HepG2 (cell line): Measurements from ENCODE around the gene CADM2. TPM values are rescaled to one million over a fixed set of nuclear protein-coding genes. Genes with fewer than 3 reads are reported as not detected.

Source experiments
- ATAC-seq: fragments of 200-7000 bp; cut with Tn5 transposase; 3 replicates; pipeline ENCODE4 v1.9.1; 2020; ENCODE audit warnings: mild to moderate bottlenecking, moderate library complexity
- Bru-seq: library from RNA; stranded (reverse); fragments of 400-500 nt; gene quantifications from one replicate; lab custom pipeline; 2021; lab: Mats Ljungman, UMichigan
- BruChase-seq, 2 experiments: library from RNA; stranded (reverse); fragments of 400-500 nt; gene quantifications; one replicate each; lab custom pipeline; 2021; lab: Mats Ljungman, UMichigan
- BruUV-seq: library from RNA; stranded (reverse); fragments of 400-500 nt; replicated peaks from 2 replicates; lab custom pipeline; 2021; lab: Mats Ljungman, UMichigan
- CTCF ChIA-PET: fragments of 300-600 bp; formaldehyde crosslinking; extraction: SDS; loops from one replicate; lab custom pipeline; 2021; ENCODE audit warnings: low total read pairs, inconsistent platforms, low intra/inter-chr PET ratio; lab: Yijun Ruan, JAX
- POLR2A ChIA-PET: fragments of 350-600 bp; sonication (Branson Sonifier 250); formaldehyde crosslinking; loops from one replicate; lab custom pipeline; 2020; ENCODE audit warnings: antibody characterized with exemption, inconsistent platforms; lab: Yijun Ruan, JAX
- DNase-seq: peaks from one replicate; pipeline ENCODE4 v3.0.0-alpha.2; 2015; ENCODE audit warnings: low spot score
- FAIRE-seq: peaks from 3 replicates; lab custom pipeline; 2011; peaks lifted over from hg19 to GRCh38; lab: Jason Lieb, UNC
- H2AFZ ChIP-seq: one replicate; pipeline ENCODE4 v1.6.1; 2011; ENCODE audit warnings: low read length, inconsistent platforms
- H3K27ac ChIP-seq: fragments of 300-600 bp; 3 replicates; pipeline ENCODE4 v1.8.0; 2011; ENCODE audit warnings: mixed run types, mild to moderate bottlenecking, mixed read lengths, low read length, inconsistent platforms; ENCODE audit not compliant: insufficient read depth; ENCODE audit errors: extremely low read length
- H3K27me3 ChIP-seq, 2 experiments: fragments of 200-600 bp in 1 of 2; 2 replicates in 1 of 2; 3 replicates in 1 of 2; pipeline versions ENCODE4 v1.6.0 to v1.8.0; 2011; ENCODE audit warnings: low read length in 2 of 2, mild to moderate bottlenecking in 2 of 2, moderate library complexity in 2 of 2, inconsistent platforms in 1 of 2; ENCODE audit not compliant: insufficient read depth in 2 of 2, control insufficient read depth in 1 of 2
- H3K36me3 ChIP-seq, 2 experiments: fragments of 200-600 bp in 1 of 2; replicated peaks in 1 of 2; 2 replicates in 1 of 2; 3 replicates in 1 of 2; pipeline versions ENCODE4 v1.5.1 to v1.8.0; 2011; ENCODE audit warnings: low read length in 2 of 2, inconsistent platforms in 1 of 2; ENCODE audit not compliant: insufficient read depth in 2 of 2, control insufficient read depth in 1 of 2
- H3K4me1 ChIP-seq: 2 replicates; pipeline ENCODE4 v1.5.1; 2012; ENCODE audit warnings: low read length, inconsistent platforms; ENCODE audit not compliant: insufficient read depth
- H3K4me2 ChIP-seq: 2 replicates; pipeline ENCODE4 v1.6.0; 2011; ENCODE audit warnings: low read depth, low read length, inconsistent platforms
- H3K4me3 ChIP-seq, 3 experiments: fragments of 200-600 bp in 1 of 3; sonication (generic), shearing (Covaris generic) in 1 of 3; replicated peaks in 1 of 3; 2 replicates each; pipeline ENCODE4 v1.5.1; 2011 to 2016; ENCODE audit warnings: low read length in 3 of 3, inconsistent platforms in 2 of 3, low read depth in 2 of 3, mild to moderate bottlenecking in 2 of 3, control low read depth in 1 of 3, mixed read lengths in 1 of 3; ENCODE audit not compliant: insufficient read depth in 1 of 3
- H3K79me2 ChIP-seq: one replicate; pipeline ENCODE4 v1.6.1; 2011; ENCODE audit warnings: low read length, inconsistent platforms; ENCODE audit not compliant: insufficient read depth
- H3K9ac ChIP-seq: 2 replicates; pipeline ENCODE4 v1.6.0; 2011; ENCODE audit warnings: mild to moderate bottlenecking, low read depth, low read length, inconsistent platforms; ENCODE audit not compliant: insufficient read depth
- H3K9me3 ChIP-seq: 2 replicates; pipeline ENCODE4 v1.5.1; 2012; ENCODE audit warnings: mild to moderate bottlenecking, low read length
- H4K20me1 ChIP-seq: 2 replicates; pipeline ENCODE4 v1.6.0; 2011; ENCODE audit warnings: inconsistent platforms, mild to moderate bottlenecking, low read length, moderate library complexity; ENCODE audit not compliant: insufficient read depth
- CEBPB ChIP-seq: IDR thresholded peaks from 2 replicates; pipeline ENCODE4 v1.6.1; 2011; ENCODE audit warnings: low read depth, low read length, improper control_type of control experiment, borderline replicate concordance
- FOXA3 ChIP-seq: IDR thresholded peaks from 2 replicates; pipeline ENCODE4 v1.6.1; 2016; ENCODE audit warnings: missing genetic modification reagents, missing compliant biosample characterization
- GATAD2A ChIP-seq: IDR thresholded peaks from 2 replicates; pipeline ENCODE4 v1.6.1; 2016
- HDAC1 ChIP-seq: sonication (generic); formaldehyde crosslinking; IDR thresholded peaks from 2 replicates; pipeline ENCODE4 v1.5.1; 2020; ENCODE audit warnings: mild to moderate bottlenecking, missing genetic modification reagents
- HOXA3 ChIP-seq: sonication (generic); formaldehyde crosslinking; IDR thresholded peaks from 2 replicates; pipeline ENCODE4 v1.5.0; 2020; ENCODE audit warnings: missing genetic modification reagents
- KLF6 ChIP-seq: IDR thresholded peaks from 2 replicates; pipeline ENCODE4 v1.8.0; 2016; ENCODE audit warnings: missing biosample characterization, missing genetic modification reagents
- PITX1 ChIP-seq: sonication (generic); formaldehyde crosslinking; IDR thresholded peaks from 2 replicates; pipeline ENCODE4 v1.5.1; 2020; ENCODE audit warnings: mild to moderate bottlenecking, missing genetic modification reagents
- RARA ChIP-seq: IDR thresholded peaks from 2 replicates; pipeline ENCODE4 v1.6.1; 2016; ENCODE audit warnings: missing genetic modification reagents, missing compliant biosample characterization
- SALL1 ChIP-seq: sonication (generic); formaldehyde crosslinking; IDR thresholded peaks from 2 replicates; pipeline ENCODE4 v1.8.0; 2022; ENCODE audit warnings: mild to moderate bottlenecking, missing genetic modification reagents
- SNAI1 ChIP-seq: sonication (generic); formaldehyde crosslinking; IDR thresholded peaks from 2 replicates; pipeline ENCODE4 v1.5.0; 2020; ENCODE audit warnings: mild to moderate bottlenecking, missing genetic modification reagents, borderline replicate concordance
- SP4 ChIP-seq: sonication (generic); formaldehyde crosslinking; IDR thresholded peaks from 2 replicates; pipeline ENCODE4 v1.8.1; 2023; ENCODE audit warnings: mild to moderate bottlenecking, missing genetic modification reagents
- WGBS: methylation state at CpG from one replicate; pipeline ENCODE4 v1.1.6; 2017; ENCODE audit warnings: low lambda C conversion rate; 5-methylcytosine and 5-hydroxymethylcytosine counted together
- in situ Hi-C: cut with HindIII; loops from 2 replicates; pipeline ENCODE4 v1.10.0; 2017; ENCODE audit warnings: low pct_unique_long_range_greater_than_20kb; ENCODE audit not compliant: extremely low pct_ligation_motif_present
- intact Hi-C: fragments of 100-400 bp; cut with micrococcal nuclease; formaldehyde crosslinking; loops from one replicate; pipeline ENCODE4 v1.10.0; 2022; ENCODE audit not compliant: unreplicated experiment
- long read RNA-seq, 2 experiments: library from RNA in 1 of 2; library from polyadenylated mRNA in 1 of 2; stranded (forward) in 1 of 2; unstranded in 1 of 2; transcript quantifications; one replicate each; pipeline ENCODE4 v2.0.0, GENCODE V29; 2019 to 2022
- polyA minus RNA-seq, 3 experiments: library from RNA; depleted of rRNA, polyadenylated mRNA; stranded (reverse); fragments of >200 nt; gene quantifications; 2 replicates each; pipeline ENCODE4 v1.2.3, GENCODE V29; 2011; ENCODE audit warnings: low replicate concordance in 1 of 3
- polyA plus RNA-seq, 8 experiments: library from polyadenylated mRNA; depleted of rRNA in 3 of 8; stranded (reverse) in 7 of 8; unstranded in 1 of 8; fragments of >200 nt; fragmentation: Illumina TruSeq in 4 of 8; extraction: Trizol in 4 of 8; gene quantifications; 2 replicates each; pipeline versions ENCODE4 v1.2.1 to v1.2.3, GENCODE V29; 2011 to 2016; ENCODE audit warnings: low read depth in 4 of 8, missing spikeins in 1 of 8, mixed read lengths in 1 of 8; ENCODE audit not compliant: insufficient read depth in 1 of 8
- total RNA-seq, 5 experiments: library from RNA; depleted of rRNA; stranded (reverse); fragments of >200 nt; fragmentation: Illumina TruSeq; extraction: Trizol; gene quantifications; 2 replicates each; pipeline ENCODE4 v1.2.3, GENCODE V29; 2016; ENCODE audit warnings: low read depth in 1 of 5
- TF ChIP-seq, protein P1 (sequence below): sonication (generic); formaldehyde crosslinking; IDR thresholded peaks from 2 replicates; pipeline ENCODE4 v1.5.1; 2020; ENCODE audit warnings: mild to moderate bottlenecking, missing genetic modification reagents, moderate library complexity

Gene CADM2
- not detected in 2 replicates for total RNA-seq (2016; rRNA removed; fragmentation: Illumina TruSeq; extraction: Trizol)
- not detected in 2 replicates for total RNA-seq (2016; cell fraction: cytosol; rRNA removed; fragmentation: Illumina TruSeq; extraction: Trizol; ENCODE audit: low read depth)
- total RNA-seq (2016; cell fraction: insoluble cytoplasmic fraction; rRNA removed; fragmentation: Illumina TruSeq; extraction: Trizol): not detected in 2 replicates
- not detected in 2 replicates for total RNA-seq (2016; cell fraction: membrane; rRNA removed; fragmentation: Illumina TruSeq; extraction: Trizol)
- total RNA-seq (2016; cell fraction: nucleus; rRNA removed; fragmentation: Illumina TruSeq; extraction: Trizol): not detected in 2 replicates
- polyA plus RNA-seq (2011; rRNA removed): not detected in 2 replicates
- polyA plus RNA-seq (2011; cell fraction: cytosol; rRNA removed): 0.04 TPM in 1 of 2 replicates, not detected in the other
- polyA plus RNA-seq (2011; cell fraction: nucleus; rRNA removed): 0.21 TPM in 1 of 2 replicates, not detected in the other
- polyA plus RNA-seq (2012): not detected in 2 replicates
- not detected in 2 replicates for polyA plus RNA-seq (2016; cell fraction: cytosol; fragmentation: Illumina TruSeq; extraction: Trizol; ENCODE audit: low read depth)
- polyA plus RNA-seq (2016; cell fraction: insoluble cytoplasmic fraction; fragmentation: Illumina TruSeq; extraction: Trizol; ENCODE audit: low read depth): not detected in 2 replicates
- polyA plus RNA-seq (2016; cell fraction: membrane; fragmentation: Illumina TruSeq; extraction: Trizol; ENCODE audit: low read depth): not detected in 2 replicates
- polyA plus RNA-seq (2016; cell fraction: nucleus; fragmentation: Illumina TruSeq; extraction: Trizol; ENCODE audit: insufficient read depth, low read depth): not detected in 2 replicates
- 0.12 TPM in 1 of 2 replicates, not detected in the other for polyA minus RNA-seq (2011; rRNA and poly(A)+ RNA removed; ENCODE audit: low replicate concordance)
- polyA minus RNA-seq (2011; cell fraction: cytosol; rRNA and poly(A)+ RNA removed): not detected in 2 replicates
- not detected in 2 replicates for polyA minus RNA-seq (2011; cell fraction: nucleus; rRNA and poly(A)+ RNA removed)
- percentile 3 among the genes with signal in this experiment for Bru-seq, nascent RNA
- BruChase-seq, experiment 1, labeled RNA remaining after a 6-hour chase: percentile 2 among the genes with signal in this experiment
- percentile 5 among the genes with signal in this experiment for BruChase-seq, experiment 2, labeled RNA remaining after a 2-hour chase
- long read RNA-seq, experiment 1: 0 reads
- long read RNA-seq, experiment 2: 0 reads

DNA sequence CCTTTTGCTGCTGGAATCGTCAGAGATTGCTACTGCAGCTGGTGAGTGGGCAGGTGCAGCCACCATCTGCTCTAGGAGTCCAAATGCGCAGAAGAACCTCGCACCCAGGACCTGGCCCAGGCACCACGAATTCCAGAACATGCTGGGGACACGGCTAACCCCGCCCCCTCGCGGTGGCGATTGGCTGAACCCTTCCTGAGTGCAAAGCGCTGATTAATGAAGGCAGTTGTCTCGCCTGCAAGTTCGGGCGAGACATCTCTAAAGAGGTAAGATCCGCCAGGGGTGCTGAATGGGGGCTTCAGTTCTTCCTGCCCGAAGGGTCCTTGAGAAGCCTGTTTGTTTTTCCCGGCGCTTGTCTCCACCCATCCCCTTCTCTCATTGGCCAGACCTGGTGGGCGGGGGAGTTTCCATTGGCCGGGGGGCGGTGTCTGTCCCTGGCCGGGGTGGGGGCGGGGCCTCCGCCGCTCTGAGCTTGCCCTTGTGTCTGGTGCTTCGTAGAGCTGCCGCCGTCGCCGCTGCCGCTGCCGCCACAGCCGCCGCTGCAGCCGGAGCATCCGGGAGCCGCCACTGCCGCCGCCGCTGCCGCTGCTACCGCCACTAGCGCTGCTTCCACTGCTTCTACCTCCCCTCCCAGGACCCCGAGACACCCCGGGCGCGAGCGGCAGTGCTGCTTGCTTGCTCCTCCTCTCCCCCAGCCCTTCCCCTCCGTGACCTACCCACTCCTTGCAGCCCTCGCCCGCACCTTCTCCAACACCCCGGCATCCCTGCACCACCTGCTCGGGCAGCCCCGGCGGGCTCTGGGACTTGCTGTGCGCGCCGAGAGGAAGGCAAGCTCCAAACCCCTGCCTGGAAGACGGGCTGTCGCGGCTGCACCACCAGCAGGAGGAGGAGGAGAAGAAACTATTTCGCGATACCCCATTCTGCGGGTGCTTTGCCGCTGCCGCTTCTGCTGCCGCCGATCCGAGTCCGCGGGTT lies at the start of gene CADM2:
Gene CADM2 (plus strand): TSS at position 495 of the 975 bp plus-strand sequence.
- H3K79me2 ChIP-seq: no peaks in the 10 kb centered on the region
- H3K4me2 ChIP-seq: peak within 1 kb of the TSS; percentile 90
- DNase-seq (peak; percentile 76), FAIRE-seq (no peak), ATAC-seq (peak; percentile 99)
- H3K9ac ChIP-seq: peak within 1 kb of the TSS; percentile 22; the same call in 1 of the 2 replicates
- ChIA-PET CTCF (no interaction called here), POLR2A (no interaction called here)
- in situ Hi-C loops (loop anchor here (25.0 kb wide), 1 partner anchor 404 kb away; no protein-coding TSS in a partner anchor), intact Hi-C loops (loop anchor here (2.0 kb wide), 1 partner anchor 48 kb away; no protein-coding TSS in a partner anchor)
- no peaks in the 10 kb centered on the region for H4K20me1 ChIP-seq
- H3K4me3 ChIP-seq: peak within 1 kb of the TSS; percentile 54 to 74 (median 65); a peak in 5 of 6 replicates
- peaks cover 1 to 24% of the 10 kb centered on the region in 2 experiments; a peak in 3 of 5 replicates for H3K27me3 ChIP-seq
- peaks cover 14% of the 10 kb centered on the region for H3K4me1 ChIP-seq
- H2AFZ ChIP-seq: no peak within 1 kb of the TSS
- no TSS peak for BruUV-seq
- H3K36me3 ChIP-seq: no peaks in the 10 kb centered on the region
- WGBS: 2% methylated on average over 19 of the region's 70 CpGs
- H3K9me3 ChIP-seq: no peaks in the 10 kb centered on the region
- H3K27ac ChIP-seq: no peak within 1 kb of the TSS
- TF ChIP-seq HDAC1 (CRISPR knock-in tag): peak; percentile 22; the same call in 1 of the 2 replicates
- 0 out of 2 replicates have a peak, but pooled peaks have one; percentile 15 for TF ChIP-seq FOXA3 (CRISPR knock-in tag)
- no peak for TF ChIP-seq CEBPB
- TF ChIP-seq RARA (CRISPR knock-in tag): 0 out of 2 replicates have a peak, but pooled peaks have one; percentile 10
- 0 out of 2 replicates have a peak, but pooled peaks have one; percentile 32 for TF ChIP-seq KLF6 (CRISPR knock-in tag)
- TF ChIP-seq HOXA3: 0 out of 2 replicates have a peak, but pooled peaks have one; percentile 23
- no peak for TF ChIP-seq SNAI1 (CRISPR knock-in tag)
- TF ChIP-seq, protein P1, sequence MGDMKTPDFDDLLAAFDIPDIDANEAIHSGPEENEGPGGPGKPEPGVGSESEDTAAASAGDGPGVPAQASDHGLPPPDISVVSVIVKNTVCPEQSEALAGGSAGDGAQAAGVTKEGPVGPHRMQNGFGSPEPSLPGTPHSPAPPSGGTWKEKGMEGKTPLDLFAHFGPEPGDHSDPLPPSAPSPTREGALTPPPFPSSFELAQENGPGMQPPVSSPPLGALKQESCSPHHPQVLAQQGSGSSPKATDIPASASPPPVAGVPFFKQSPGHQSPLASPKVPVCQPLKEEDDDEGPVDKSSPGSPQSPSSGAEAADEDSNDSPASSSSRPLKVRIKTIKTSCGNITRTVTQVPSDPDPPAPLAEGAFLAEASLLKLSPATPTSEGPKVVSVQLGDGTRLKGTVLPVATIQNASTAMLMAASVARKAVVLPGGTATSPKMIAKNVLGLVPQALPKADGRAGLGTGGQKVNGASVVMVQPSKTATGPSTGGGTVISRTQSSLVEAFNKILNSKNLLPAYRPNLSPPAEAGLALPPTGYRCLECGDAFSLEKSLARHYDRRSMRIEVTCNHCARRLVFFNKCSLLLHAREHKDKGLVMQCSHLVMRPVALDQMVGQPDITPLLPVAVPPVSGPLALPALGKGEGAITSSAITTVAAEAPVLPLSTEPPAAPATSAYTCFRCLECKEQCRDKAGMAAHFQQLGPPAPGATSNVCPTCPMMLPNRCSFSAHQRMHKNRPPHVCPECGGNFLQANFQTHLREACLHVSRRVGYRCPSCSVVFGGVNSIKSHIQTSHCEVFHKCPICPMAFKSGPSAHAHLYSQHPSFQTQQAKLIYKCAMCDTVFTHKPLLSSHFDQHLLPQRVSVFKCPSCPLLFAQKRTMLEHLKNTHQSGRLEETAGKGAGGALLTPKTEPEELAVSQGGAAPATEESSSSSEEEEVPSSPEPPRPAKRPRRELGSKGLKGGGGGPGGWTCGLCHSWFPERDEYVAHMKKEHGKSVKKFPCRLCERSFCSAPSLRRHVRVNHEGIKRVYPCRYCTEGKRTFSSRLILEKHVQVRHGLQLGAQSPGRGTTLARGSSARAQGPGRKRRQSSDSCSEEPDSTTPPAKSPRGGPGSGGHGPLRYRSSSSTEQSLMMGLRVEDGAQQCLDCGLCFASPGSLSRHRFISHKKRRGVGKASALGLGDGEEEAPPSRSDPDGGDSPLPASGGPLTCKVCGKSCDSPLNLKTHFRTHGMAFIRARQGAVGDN (CRISPR knock-in tag): peak; percentile 69
- TF ChIP-seq GATAD2A (CRISPR knock-in tag): 0 out of 2 replicates have a peak, but pooled peaks have one; percentile 16
- TF ChIP-seq PITX1: 0 out of 2 replicates have a peak, but pooled peaks have one; percentile 23
- peak; percentile 38; the same call in 1 of the 2 replicates for TF ChIP-seq SP4 (CRISPR knock-in tag)
- 0 out of 2 replicates have a peak, but pooled peaks have one; percentile 26 for TF ChIP-seq SALL1 (CRISPR knock-in tag)
